ENCODE results near the gene ATP5PD. TPM values are rescaled to one million over a fixed set of nuclear protein-coding genes. Genes with fewer than 3 reads are reported as not detected.

The ATP5PD gene
- total RNA-seq, 1 experiment from 2014 or later = 413 TPM

- in situ Hi-C loops (cut with HindIII; ENCODE audit: low pct_unique_long_range_greater_than_20kb, low sequenced_read_pairs) = no loop called here
- DNase-seq (ENCODE audit: low read depth, low spot score) (no peak), ATAC-seq (no peak)
- no TSS peak for BruUV-seq (replicated peaks)
- POLR2A ChIA-PET = interaction anchor here (0.9 to 1.5 kb wide), 2 partner anchors 20 to 21 kb away, joined by 3 read pairs; no protein-coding TSS in a partner anchor
- no peaks in the 10 kb centered on the region for H3K27me3 ChIP-seq (ENCODE audit: control insufficient read depth, insufficient read depth, low read length)
- CTCF ChIA-PET = interaction anchor here (1.1 to 1.6 kb wide), 2 partner anchors 69 to 71 kb away, joined by 3 to 12 read pairs; no protein-coding TSS in a partner anchor
- no peak for TF ChIP-seq TCF7L2 (IDR thresholded peaks at IDR 0.05; ENCODE audit: low read depth, low read length)
- 0 out of 2 replicates have a peak, but pooled peaks have one; percentile 42 for TF ChIP-seq SIN3A (IDR thresholded peaks at IDR 0.05; ENCODE audit: borderline replicate concordance, insufficient read depth, low read depth, low read length)
- intact Hi-C loops (cut with micrococcal nuclease; ENCODE audit: unreplicated experiment) = loop anchor here (2.0 kb wide), 1 partner anchor 72 kb away; no protein-coding TSS in a partner anchor
- H3K4me3 ChIP-seq (ENCODE audit: low read depth in 2 of 2, low read length in 2 of 2) = peak overlapping the region; percentile 66 to 88
- H3K9me3 ChIP-seq (ENCODE audit: control insufficient read depth, insufficient read depth, low read depth, low read length) = no peaks in the 10 kb centered on the region
- no peaks in the 10 kb centered on the region for H3K36me3 ChIP-seq (ENCODE audit: control insufficient read depth, insufficient read depth, low read length)
- H3K27ac ChIP-seq (ENCODE audit: low read length) = 0 out of 2 replicates have a peak overlapping the region, but pooled peaks have one; percentile 3
- peaks cover 10% of the 10 kb centered on the region; the same call in 1 of the 2 replicates for H3K4me1 ChIP-seq (ENCODE audit: control insufficient read depth, insufficient read depth, low read length)
Observed at GRCh38 chr17:75032720-75033280, 14.0 kb downstream of the ATP5PD start.

GRCh38 chr17:75031972-75032719, 14.6 kb downstream of the ATP5PD start:
- Histone ChIP-seq H3K4me1 (ENCODE audit: control insufficient read depth, insufficient read depth, low read length) (peaks cover 8% of the 10 kb centered on the region; the same call in 1 of the 2 replicates), H3K9me3 (ENCODE audit: control insufficient read depth, insufficient read depth, low read depth, low read length) (no peaks in the 10 kb centered on the region), H3K36me3 (ENCODE audit: control insufficient read depth, insufficient read depth, low read length) (no peaks in the 10 kb centered on the region), H3K4me3 (ENCODE audit: low read depth in 2 of 2, low read length in 2 of 2) (peak overlapping the region; percentile 66 to 88), H3K27ac (ENCODE audit: low read length) (peak overlapping the region; percentile 24), H3K27me3 (ENCODE audit: control insufficient read depth, insufficient read depth, low read length) (no peaks in the 10 kb centered on the region)
- ChIA-PET CTCF (interaction anchor here (0.6 to 1.6 kb wide), 4 partner anchors 41 to 73 kb away, joined by 3 to 12 read pairs (median 5); no protein-coding TSS in a partner anchor), POLR2A (interaction anchor here (0.9 to 1.5 kb wide), 2 partner anchors 19 to 20 kb away, joined by 3 read pairs; no protein-coding TSS in a partner anchor)
- in situ Hi-C loops (cut with HindIII; ENCODE audit: low pct_unique_long_range_greater_than_20kb, low sequenced_read_pairs) (no loop called here), intact Hi-C loops (cut with micrococcal nuclease; ENCODE audit: unreplicated experiment) (loop anchor here (2.0 kb wide), 1 partner anchor 71 kb away; no protein-coding TSS in a partner anchor)
- BruUV-seq (replicated peaks) = no TSS peak
- DNase-seq (ENCODE audit: low read depth, low spot score) (peak; percentile 50), ATAC-seq (0 out of 2 replicates have a peak, but pooled peaks have one; percentile 18)
- no peak for TF ChIP-seq SIN3A (IDR thresholded peaks at IDR 0.05; ENCODE audit: borderline replicate concordance, insufficient read depth, low read depth, low read length)
- TF ChIP-seq, protein P1, sequence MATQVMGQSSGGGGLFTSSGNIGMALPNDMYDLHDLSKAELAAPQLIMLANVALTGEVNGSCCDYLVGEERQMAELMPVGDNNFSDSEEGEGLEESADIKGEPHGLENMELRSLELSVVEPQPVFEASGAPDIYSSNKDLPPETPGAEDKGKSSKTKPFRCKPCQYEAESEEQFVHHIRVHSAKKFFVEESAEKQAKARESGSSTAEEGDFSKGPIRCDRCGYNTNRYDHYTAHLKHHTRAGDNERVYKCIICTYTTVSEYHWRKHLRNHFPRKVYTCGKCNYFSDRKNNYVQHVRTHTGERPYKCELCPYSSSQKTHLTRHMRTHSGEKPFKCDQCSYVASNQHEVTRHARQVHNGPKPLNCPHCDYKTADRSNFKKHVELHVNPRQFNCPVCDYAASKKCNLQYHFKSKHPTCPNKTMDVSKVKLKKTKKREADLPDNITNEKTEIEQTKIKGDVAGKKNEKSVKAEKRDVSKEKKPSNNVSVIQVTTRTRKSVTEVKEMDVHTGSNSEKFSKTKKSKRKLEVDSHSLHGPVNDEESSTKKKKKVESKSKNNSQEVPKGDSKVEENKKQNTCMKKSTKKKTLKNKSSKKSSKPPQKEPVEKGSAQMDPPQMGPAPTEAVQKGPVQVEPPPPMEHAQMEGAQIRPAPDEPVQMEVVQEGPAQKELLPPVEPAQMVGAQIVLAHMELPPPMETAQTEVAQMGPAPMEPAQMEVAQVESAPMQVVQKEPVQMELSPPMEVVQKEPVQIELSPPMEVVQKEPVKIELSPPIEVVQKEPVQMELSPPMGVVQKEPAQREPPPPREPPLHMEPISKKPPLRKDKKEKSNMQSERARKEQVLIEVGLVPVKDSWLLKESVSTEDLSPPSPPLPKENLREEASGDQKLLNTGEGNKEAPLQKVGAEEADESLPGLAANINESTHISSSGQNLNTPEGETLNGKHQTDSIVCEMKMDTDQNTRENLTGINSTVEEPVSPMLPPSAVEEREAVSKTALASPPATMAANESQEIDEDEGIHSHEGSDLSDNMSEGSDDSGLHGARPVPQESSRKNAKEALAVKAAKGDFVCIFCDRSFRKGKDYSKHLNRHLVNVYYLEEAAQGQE (IDR thresholded peaks at IDR 0.05; ENCODE audit: insufficient read depth in 1 of 2, low read depth in 2 of 2, low read length in 1 of 2) = no peak
- TF ChIP-seq CTCF (IDR thresholded peaks at IDR 0.05) = no peak
- TF ChIP-seq POLR2AphosphoS5 (IDR thresholded peaks at IDR 0.05; ENCODE audit: low read depth, low read length) = no peak
- TF ChIP-seq TCF7L2 (IDR thresholded peaks at IDR 0.05; ENCODE audit: low read depth, low read length) = no peak

Data from Panc1 (cell line).